Peyer's patch (tissue), 4 donors: ENCODE results near the gene BST1. TPM values are rescaled to one million over a fixed set of nuclear protein-coding genes. Genes with fewer than 3 reads are reported as not detected.

ENCODE experiments used
- DNase-seq, 3 donors: peaks; one replicate each; pipeline ENCODE4 v3.0.0-alpha.2; 2017 to 2019
- H3K27ac ChIP-seq, 4 donors: fragments of 200-600 bp; sonication (generic); one replicate each; pipeline ENCODE4 v1.5.1; 2016 to 2019
- H3K27me3 ChIP-seq, 2 donors: fragments of 200-600 bp; sonication (generic); one replicate each; pipeline ENCODE4 v1.5.1; 2019
- H3K36me3 ChIP-seq, 3 donors: fragments of 200-600 bp; sonication (generic); one replicate each; pipeline ENCODE4 v1.5.1; 2016 to 2019
- H3K4me1 ChIP-seq, 4 donors: fragments of 200-600 bp; sonication (generic); one replicate each; pipeline ENCODE4 v1.5.1; 2016 to 2019
- H3K4me3 ChIP-seq, 4 donors: fragments of 200-600 bp; sonication (generic); 1 replicate in 3 of 4; 2 replicates in 1 of 4; pipeline ENCODE4 v1.5.1; 2016 to 2019; ENCODE audit warnings: mild to moderate bottlenecking in 1 of 4
- H3K9me3 ChIP-seq, 4 donors: fragments of 200-600 bp; sonication (generic); one replicate each; pipeline ENCODE4 v1.5.1; 2016 to 2019; ENCODE audit warnings: mild to moderate bottlenecking in 1 of 4
- POLR2A ChIP-seq, 2 donors: fragments of 450-650 bp; IDR thresholded peaks; one replicate each; pipeline ENCODE4 v1.5.1; 2017; ENCODE audit warnings: antibody characterized with exemption in 2 of 2, mild to moderate bottlenecking in 2 of 2, moderate library complexity in 2 of 2
- total RNA-seq, 4 donors: library from RNA; depleted of rRNA; stranded (reverse); fragments of >200 nt; gene quantifications; one replicate each; pipeline ENCODE4 v1.1.0, GENCODE V29; 2016
- TF ChIP-seq, protein P1 (sequence below), 6 experiments: fragments of 450-650 bp in 4 of 6; fragments of 200-600 bp in 2 of 6; sonication (generic) in 1 of 6; IDR thresholded peaks; one replicate each; pipeline ENCODE4 v1.5.1; 2017 to 2019; ENCODE audit warnings: antibody characterized with exemption in 6 of 6, mild to moderate bottlenecking in 3 of 6, moderate library complexity in 1 of 6

Gene BST1
- total RNA-seq, 4 donors from 2014 or later = 7.4 to 62.5 (median 40.2) TPM

GRCh38 chr4:15655223-15656037 lies 47.4 kb upstream of the BST1 start, which contains the start of gene FBXL5:
Gene FBXL5 (minus strand): TSS chr4:15655357. CDS start chr4:15655287, 70 bp downstream.
- no peaks in the 10 kb centered on the region for H3K9me3 ChIP-seq
- peak within 1 kb of the TSS; percentile 80 to 97 (median 91) for H3K4me3 ChIP-seq
- H3K27ac ChIP-seq = peak within 1 kb of the TSS; percentile 91 to 99 (median 97)
- H3K27me3 ChIP-seq = no peaks in the 10 kb centered on the region
- peaks cover 4 to 31% (median 13%) of the 10 kb centered on the region in 4 donors for H3K4me1 ChIP-seq
- H3K36me3 ChIP-seq = no peaks in the 10 kb centered on the region
- peak; percentile 74 to 90 (median 88) for DNase-seq
- TF ChIP-seq, protein P1, sequence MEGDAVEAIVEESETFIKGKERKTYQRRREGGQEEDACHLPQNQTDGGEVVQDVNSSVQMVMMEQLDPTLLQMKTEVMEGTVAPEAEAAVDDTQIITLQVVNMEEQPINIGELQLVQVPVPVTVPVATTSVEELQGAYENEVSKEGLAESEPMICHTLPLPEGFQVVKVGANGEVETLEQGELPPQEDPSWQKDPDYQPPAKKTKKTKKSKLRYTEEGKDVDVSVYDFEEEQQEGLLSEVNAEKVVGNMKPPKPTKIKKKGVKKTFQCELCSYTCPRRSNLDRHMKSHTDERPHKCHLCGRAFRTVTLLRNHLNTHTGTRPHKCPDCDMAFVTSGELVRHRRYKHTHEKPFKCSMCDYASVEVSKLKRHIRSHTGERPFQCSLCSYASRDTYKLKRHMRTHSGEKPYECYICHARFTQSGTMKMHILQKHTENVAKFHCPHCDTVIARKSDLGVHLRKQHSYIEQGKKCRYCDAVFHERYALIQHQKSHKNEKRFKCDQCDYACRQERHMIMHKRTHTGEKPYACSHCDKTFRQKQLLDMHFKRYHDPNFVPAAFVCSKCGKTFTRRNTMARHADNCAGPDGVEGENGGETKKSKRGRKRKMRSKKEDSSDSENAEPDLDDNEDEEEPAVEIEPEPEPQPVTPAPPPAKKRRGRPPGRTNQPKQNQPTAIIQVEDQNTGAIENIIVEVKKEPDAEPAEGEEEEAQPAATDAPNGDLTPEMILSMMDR (IDR thresholded peaks at IDR 0.05) = peak in 1 of 6 experiments; percentile 22
- peak; percentile 82 to 89 for TF ChIP-seq POLR2A (IDR thresholded peaks at IDR 0.05)

- H3K36me3 ChIP-seq = no peaks in the 10 kb centered on the region
- H3K4me1 ChIP-seq = peaks cover 4 to 30% (median 13%) of the 10 kb centered on the region in 4 donors
- H3K9me3 ChIP-seq = no peaks in the 10 kb centered on the region
- H3K27ac ChIP-seq = peak overlapping the region; percentile 91 to 99 (median 97)
- DNase-seq = no peak
- peak overlapping the region; percentile 80 to 97 (median 91) for H3K4me3 ChIP-seq
- no peaks in the 10 kb centered on the region for H3K27me3 ChIP-seq
- no peak for TF ChIP-seq POLR2A (IDR thresholded peaks at IDR 0.05)
- TF ChIP-seq, protein P1 (IDR thresholded peaks at IDR 0.05) = no peak
Measured at GRCh38 chr4:15656038-15656470, 46.8 kb upstream of the BST1 start.

DNA sequence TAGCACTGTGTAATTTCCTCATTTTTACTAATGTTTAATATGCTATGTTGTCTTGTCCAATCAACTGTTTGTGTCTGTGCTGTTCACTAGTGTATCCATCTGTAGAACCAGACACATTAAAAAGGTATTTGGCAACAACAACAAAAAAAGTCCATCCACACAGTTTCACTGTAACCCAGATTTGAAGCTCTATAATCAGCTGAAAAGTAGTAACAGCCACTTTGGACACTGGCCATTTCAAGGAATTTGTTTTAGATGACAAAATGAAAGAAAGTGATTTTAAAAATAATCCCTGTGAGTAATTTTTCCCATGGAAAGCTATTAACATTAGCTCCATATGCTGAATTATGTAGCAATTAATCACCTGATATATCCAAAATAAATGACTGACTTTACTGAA lies 45.5 kb upstream of the BST1 start:
- Histone ChIP-seq H3K9me3 (no peaks in the 10 kb centered on the region), H3K27ac (no peak overlapping the region)

DNA sequence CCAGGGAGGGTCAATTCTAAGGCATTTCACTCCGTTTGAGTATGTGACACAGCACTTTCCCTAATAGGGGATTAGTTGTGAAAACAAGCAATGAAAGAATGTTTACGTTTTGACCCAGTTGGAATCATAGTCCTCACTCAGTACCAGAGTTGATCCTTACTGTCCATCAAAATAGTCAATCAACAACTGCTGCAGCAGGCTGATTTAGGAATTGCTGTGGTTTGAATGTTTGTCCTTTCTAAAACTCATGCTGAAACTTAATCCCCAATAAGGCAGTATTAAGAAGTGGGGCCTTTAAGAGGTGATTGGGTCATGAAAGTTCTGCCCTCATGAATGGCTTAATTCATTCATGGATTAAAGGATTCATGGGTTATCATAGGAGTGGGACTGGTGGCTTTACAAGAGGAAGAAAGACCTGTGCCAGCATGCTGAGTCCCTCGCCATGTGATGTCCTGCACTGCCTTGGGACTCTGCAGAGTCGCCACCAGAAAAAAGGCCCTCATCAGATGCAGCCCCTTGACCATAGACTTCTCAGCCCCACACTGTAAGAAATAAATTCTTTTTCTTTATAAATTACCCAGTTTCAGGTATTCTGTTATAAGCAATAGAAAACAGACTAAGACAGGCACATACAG lies 44.6 kb upstream of the BST1 start:
- H3K27ac ChIP-seq = no peak overlapping the region
- no peaks in the 10 kb centered on the region for H3K9me3 ChIP-seq
- no peaks in the 10 kb centered on the region for H3K27me3 ChIP-seq
- no peaks in the 10 kb centered on the region for H3K36me3 ChIP-seq
- no peak for DNase-seq
- TF ChIP-seq, protein P1 (IDR thresholded peaks at IDR 0.05) = no peak
- no peak for TF ChIP-seq POLR2A (IDR thresholded peaks at IDR 0.05)
- H3K4me1 ChIP-seq = peaks cover 0 to 8% (median 4%) of the 10 kb centered on the region in 4 donors
- H3K4me3 ChIP-seq = no peak overlapping the region

More for the DNA sequence above, 45.5 kb upstream of the BST1 start:
- H3K4me3 ChIP-seq = no peak overlapping the region
- peaks cover 0 to 17% (median 9%) of the 10 kb centered on the region in 4 donors for H3K4me1 ChIP-seq
- no peak for DNase-seq
- TF ChIP-seq POLR2A (IDR thresholded peaks at IDR 0.05) = no peak
- TF ChIP-seq, protein P1 (IDR thresholded peaks at IDR 0.05) = no peak
- H3K27me3 ChIP-seq = no peaks in the 10 kb centered on the region
- H3K36me3 ChIP-seq = no peaks in the 10 kb centered on the region

- no peaks in the 10 kb centered on the region for H3K36me3 ChIP-seq
- H3K27me3 ChIP-seq = no peaks in the 10 kb centered on the region
- H3K4me3 ChIP-seq = no peak overlapping the region
- H3K27ac ChIP-seq = no peak overlapping the region
- TF ChIP-seq POLR2A (IDR thresholded peaks at IDR 0.05) = no peak
- TF ChIP-seq, protein P1 (IDR thresholded peaks at IDR 0.05) = no peak
- H3K4me1 ChIP-seq = peaks cover 0 to 8% (median 2%) of the 10 kb centered on the region in 4 donors
- DNase-seq = no peak
- H3K9me3 ChIP-seq = no peaks in the 10 kb centered on the region
Measured at GRCh38 chr4:15658781-15659180, 44.1 kb upstream of the BST1 start.
